Panc1 (cell line): Measurements from ENCODE around the gene ARHGAP12. TPM values are rescaled to one million over a fixed set of nuclear protein-coding genes. Genes with fewer than 3 reads are reported as not detected.
"Not testable (repeated sequence)": the region's sequence is repeated elsewhere in the genome, so short reads cannot be mapped to it uniquely, and the experiment has no call there.

Experiments
- ATAC-seq: fragments of 200-7000 bp; cut with Tn5 transposase; 2 replicates; pipeline ENCODE4 v1.9.1; 2020; ENCODE audit warnings: mild to moderate bottlenecking, moderate library complexity
- BruUV-seq: library from RNA; stranded (reverse); fragments of 400-500 nt; replicated peaks from 2 replicates; lab custom pipeline; 2021; lab: Mats Ljungman, UMichigan
- CTCF ChIA-PET: fragments of 300-600 bp; sonication (Branson Sonifier 250); formaldehyde crosslinking; loops from one replicate; lab custom pipeline; 2022; ENCODE audit warnings: antibody characterized with exemption; lab: Charles Lee
- POLR2A ChIA-PET: fragments of 300-600 bp; sonication (Branson Sonifier 250); formaldehyde crosslinking; loops from one replicate; lab custom pipeline; 2022; ENCODE audit warnings: antibody characterized with exemption; lab: Charles Lee
- DNase-seq: peaks from one replicate; pipeline ENCODE4 v3.0.0-alpha.2; 2010; ENCODE audit warnings: low read depth, low spot score
- H3K27ac ChIP-seq: 2 replicates; pipeline ENCODE4 v1.5.1; 2011; ENCODE audit warnings: mild to moderate bottlenecking, low read length, inconsistent platforms
- H3K27me3 ChIP-seq: fragments of 200-500 bp; sonication (Bioruptor generic); 2 replicates; pipeline ENCODE4 v1.6.0; 2014; ENCODE audit warnings: low read length, inconsistent platforms; ENCODE audit not compliant: control insufficient read depth, insufficient read depth
- H3K36me3 ChIP-seq: fragments of 200-500 bp; sonication (Bioruptor generic); 2 replicates; pipeline ENCODE4 v1.5.1; 2014; ENCODE audit warnings: inconsistent platforms, mild to moderate bottlenecking, low read length, moderate library complexity; ENCODE audit not compliant: control insufficient read depth, insufficient read depth
- H3K4me1 ChIP-seq: 2 replicates; pipeline ENCODE4 v1.5.1; 2011; ENCODE audit warnings: inconsistent platforms, mild to moderate bottlenecking, low read length, moderate library complexity; ENCODE audit not compliant: control insufficient read depth, insufficient read depth
- H3K4me3 ChIP-seq, 2 experiments: 2 replicates each; pipeline ENCODE4 v1.5.1; 2011 to 2012; ENCODE audit warnings: low read depth in 2 of 2, low read length in 2 of 2, mild to moderate bottlenecking in 2 of 2, inconsistent platforms in 1 of 2, moderate library complexity in 1 of 2
- H3K9me3 ChIP-seq: fragments of 200-500 bp; sonication (Bioruptor generic); 2 replicates; pipeline ENCODE4 v1.5.1; 2014; ENCODE audit warnings: low read depth, mild to moderate bottlenecking, inconsistent platforms, low read length, moderate library complexity; ENCODE audit not compliant: control insufficient read depth, insufficient read depth
- POLR2AphosphoS5 ChIP-seq: IDR thresholded peaks from 2 replicates; pipeline ENCODE4 v1.6.1; 2012; ENCODE audit warnings: mild to moderate bottlenecking, low read depth, low read length, moderate library complexity
- SIN3A ChIP-seq: IDR thresholded peaks from 2 replicates; pipeline ENCODE4 v1.6.1; 2012; ENCODE audit warnings: low read depth, mild to moderate bottlenecking, low read length, moderate library complexity, borderline replicate concordance; ENCODE audit not compliant: insufficient read depth
- TCF7L2 ChIP-seq: IDR thresholded peaks from 2 replicates; pipeline ENCODE4 v1.6.1; 2011; ENCODE audit warnings: mild to moderate bottlenecking, low read depth, low read length, inconsistent platforms
- in situ Hi-C: cut with HindIII; loops from 2 replicates; pipeline ENCODE4 v1.10.0; 2016; ENCODE audit warnings: low sequenced_read_pairs, low pct_unique_long_range_greater_than_20kb
- intact Hi-C: fragments of 100-400 bp; cut with micrococcal nuclease; formaldehyde crosslinking; loops from one replicate; pipeline ENCODE4 v1.10.0; 2022; ENCODE audit not compliant: unreplicated experiment
- total RNA-seq: library from RNA; stranded (reverse); gene quantifications from one replicate; pipeline ENCODE4 v1.2.1, GENCODE V29; 2021; ENCODE audit not compliant: unreplicated experiment
- TF ChIP-seq, protein P1 (sequence below), 2 experiments: IDR thresholded peaks; 2 replicates each; pipeline ENCODE4 v1.6.1; 2011 to 2012; ENCODE audit warnings: low read depth in 2 of 2, control low read depth in 1 of 2, low read length in 1 of 2, mild to moderate bottlenecking in 1 of 2, moderate library complexity in 1 of 2; ENCODE audit not compliant: insufficient read depth in 1 of 2
- TF ChIP-seq, protein P2 (sequence below): fragments of 450-650 bp; IDR thresholded peaks from 2 replicates; pipeline ENCODE4 v1.5.1; 2017; ENCODE audit warnings: mild to moderate bottlenecking

The ARHGAP12 gene
- total RNA-seq, 1 experiment from 2014 or later: 22.9 TPM

DNA sequence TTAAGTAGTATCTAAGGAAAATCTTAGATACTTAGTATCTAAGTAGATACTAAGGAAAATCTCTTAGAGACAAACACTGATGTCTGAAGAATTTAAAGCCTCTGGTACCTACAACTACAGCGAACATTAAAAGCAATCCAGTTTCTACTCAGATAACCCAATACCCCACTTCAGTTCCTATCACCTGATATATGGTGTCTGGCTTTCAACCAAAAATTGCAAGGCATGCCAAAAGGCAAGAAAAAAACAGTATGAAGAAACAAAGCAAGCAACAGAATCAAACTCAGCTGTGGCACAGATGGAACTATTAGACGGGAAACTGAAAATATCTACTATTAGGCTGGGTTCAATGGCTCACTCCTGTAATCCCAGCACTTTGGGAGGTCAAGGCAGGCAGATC, 31.1 kb downstream of the ARHGAP12 start:
- no TSS peak for BruUV-seq
- DNase-seq (no peak), ATAC-seq (no peak)
- in situ Hi-C loops: no loop called here
- Histone ChIP-seq H3K9me3 (no peaks in the 10 kb centered on the region; the same call in 1 of the 2 replicates), H3K36me3 (no peaks in the 10 kb centered on the region), H3K27me3 (no peaks in the 10 kb centered on the region), H3K4me1 (peaks cover 19% of the 10 kb centered on the region), H3K27ac (peak overlapping the region; percentile 55; the same call in 1 of the 2 replicates), H3K4me3 (no peak overlapping the region)
- TF ChIP-seq SIN3A (no peak), POLR2AphosphoS5 (no peak), TCF7L2 (no peak)
- TF ChIP-seq, protein P1, sequence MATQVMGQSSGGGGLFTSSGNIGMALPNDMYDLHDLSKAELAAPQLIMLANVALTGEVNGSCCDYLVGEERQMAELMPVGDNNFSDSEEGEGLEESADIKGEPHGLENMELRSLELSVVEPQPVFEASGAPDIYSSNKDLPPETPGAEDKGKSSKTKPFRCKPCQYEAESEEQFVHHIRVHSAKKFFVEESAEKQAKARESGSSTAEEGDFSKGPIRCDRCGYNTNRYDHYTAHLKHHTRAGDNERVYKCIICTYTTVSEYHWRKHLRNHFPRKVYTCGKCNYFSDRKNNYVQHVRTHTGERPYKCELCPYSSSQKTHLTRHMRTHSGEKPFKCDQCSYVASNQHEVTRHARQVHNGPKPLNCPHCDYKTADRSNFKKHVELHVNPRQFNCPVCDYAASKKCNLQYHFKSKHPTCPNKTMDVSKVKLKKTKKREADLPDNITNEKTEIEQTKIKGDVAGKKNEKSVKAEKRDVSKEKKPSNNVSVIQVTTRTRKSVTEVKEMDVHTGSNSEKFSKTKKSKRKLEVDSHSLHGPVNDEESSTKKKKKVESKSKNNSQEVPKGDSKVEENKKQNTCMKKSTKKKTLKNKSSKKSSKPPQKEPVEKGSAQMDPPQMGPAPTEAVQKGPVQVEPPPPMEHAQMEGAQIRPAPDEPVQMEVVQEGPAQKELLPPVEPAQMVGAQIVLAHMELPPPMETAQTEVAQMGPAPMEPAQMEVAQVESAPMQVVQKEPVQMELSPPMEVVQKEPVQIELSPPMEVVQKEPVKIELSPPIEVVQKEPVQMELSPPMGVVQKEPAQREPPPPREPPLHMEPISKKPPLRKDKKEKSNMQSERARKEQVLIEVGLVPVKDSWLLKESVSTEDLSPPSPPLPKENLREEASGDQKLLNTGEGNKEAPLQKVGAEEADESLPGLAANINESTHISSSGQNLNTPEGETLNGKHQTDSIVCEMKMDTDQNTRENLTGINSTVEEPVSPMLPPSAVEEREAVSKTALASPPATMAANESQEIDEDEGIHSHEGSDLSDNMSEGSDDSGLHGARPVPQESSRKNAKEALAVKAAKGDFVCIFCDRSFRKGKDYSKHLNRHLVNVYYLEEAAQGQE (IDR thresholded peaks at IDR 0.05; ENCODE audit: insufficient read depth in 1 of 2, low read depth in 2 of 2, low read length in 1 of 2): no peak
- TF ChIP-seq, protein P2, sequence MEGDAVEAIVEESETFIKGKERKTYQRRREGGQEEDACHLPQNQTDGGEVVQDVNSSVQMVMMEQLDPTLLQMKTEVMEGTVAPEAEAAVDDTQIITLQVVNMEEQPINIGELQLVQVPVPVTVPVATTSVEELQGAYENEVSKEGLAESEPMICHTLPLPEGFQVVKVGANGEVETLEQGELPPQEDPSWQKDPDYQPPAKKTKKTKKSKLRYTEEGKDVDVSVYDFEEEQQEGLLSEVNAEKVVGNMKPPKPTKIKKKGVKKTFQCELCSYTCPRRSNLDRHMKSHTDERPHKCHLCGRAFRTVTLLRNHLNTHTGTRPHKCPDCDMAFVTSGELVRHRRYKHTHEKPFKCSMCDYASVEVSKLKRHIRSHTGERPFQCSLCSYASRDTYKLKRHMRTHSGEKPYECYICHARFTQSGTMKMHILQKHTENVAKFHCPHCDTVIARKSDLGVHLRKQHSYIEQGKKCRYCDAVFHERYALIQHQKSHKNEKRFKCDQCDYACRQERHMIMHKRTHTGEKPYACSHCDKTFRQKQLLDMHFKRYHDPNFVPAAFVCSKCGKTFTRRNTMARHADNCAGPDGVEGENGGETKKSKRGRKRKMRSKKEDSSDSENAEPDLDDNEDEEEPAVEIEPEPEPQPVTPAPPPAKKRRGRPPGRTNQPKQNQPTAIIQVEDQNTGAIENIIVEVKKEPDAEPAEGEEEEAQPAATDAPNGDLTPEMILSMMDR: no peak
- intact Hi-C loops: no loop called here
- ChIA-PET CTCF (no interaction called here), POLR2A (no interaction called here)

DNA sequence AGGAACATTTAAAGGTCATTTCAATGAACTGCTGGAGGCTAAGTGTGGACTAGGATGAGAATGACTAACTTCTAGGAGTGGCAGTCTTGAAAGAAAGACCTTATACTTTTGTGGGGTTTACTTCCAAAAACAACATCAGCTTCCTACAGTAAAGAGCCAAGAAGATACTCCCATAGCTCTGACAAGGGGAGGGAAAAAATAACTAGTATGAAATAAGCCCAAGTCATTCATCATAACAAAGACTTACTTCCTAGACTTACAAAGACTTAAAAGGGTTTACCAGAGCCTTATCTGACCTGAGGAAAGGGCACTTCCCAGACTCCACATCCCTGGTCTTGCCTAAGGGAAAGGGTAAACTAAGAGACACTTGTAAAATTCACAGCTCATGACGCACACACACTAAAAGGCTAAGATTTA, 31.7 kb downstream of the ARHGAP12 start:
- H3K27me3 ChIP-seq: no peaks in the 10 kb centered on the region
- H3K36me3 ChIP-seq: no peaks in the 10 kb centered on the region
- no peaks in the 10 kb centered on the region; the same call in 1 of the 2 replicates for H3K9me3 ChIP-seq
- CTCF ChIA-PET: no interaction called here
- ATAC-seq (peak; percentile 75), DNase-seq (no peak)
- in situ Hi-C loops (no loop called here), intact Hi-C loops (no loop called here)
- TF ChIP-seq TCF7L2 (peak; percentile 60), SIN3A (no peak)
- TF ChIP-seq, protein P1 (IDR thresholded peaks at IDR 0.05; ENCODE audit: insufficient read depth in 1 of 2, low read depth in 2 of 2, low read length in 1 of 2): no peak
- peaks cover 19% of the 10 kb centered on the region for H3K4me1 ChIP-seq
- H3K27ac ChIP-seq: peak overlapping the region; percentile 55; the same call in 1 of the 2 replicates
- POLR2A ChIA-PET: no interaction called here
- H3K4me3 ChIP-seq: no peak overlapping the region
- BruUV-seq: no TSS peak

DNA sequence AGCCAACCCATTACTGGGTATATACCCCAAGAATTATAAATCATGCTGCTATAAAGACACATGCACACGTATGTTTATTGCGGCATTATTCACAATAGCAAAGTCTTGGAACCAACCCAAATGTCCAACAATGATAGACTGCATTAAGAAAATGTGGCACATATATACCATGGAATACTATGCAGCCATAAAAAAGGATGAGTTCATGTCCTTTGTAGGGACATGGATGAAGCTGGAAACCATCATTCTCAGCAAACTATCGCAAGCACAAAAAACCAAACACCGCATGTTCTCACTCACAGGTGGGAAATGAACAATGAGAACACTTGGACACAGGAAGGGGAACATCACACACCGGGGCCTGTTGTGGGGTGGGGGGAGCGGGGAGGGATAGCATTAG, 32.9 kb downstream of the ARHGAP12 start:
- in situ Hi-C loops, BruUV-seq, H3K9me3 ChIP-seq, H3K36me3 ChIP-seq, intact Hi-C loops, DNase-seq, H3K27me3 ChIP-seq, CTCF ChIA-PET, H3K4me3 ChIP-seq, H3K27ac ChIP-seq, ATAC-seq, POLR2A ChIA-PET: not testable (repeated sequence)
- peaks cover 19% of the 10 kb centered on the region for H3K4me1 ChIP-seq
